Bronchial epithelial cell (primary cell): ENCODE data around the gene TLE3. TPM values are rescaled to one million over a fixed set of nuclear protein-coding genes. Genes with fewer than 3 reads are reported as not detected.

Experiments
- DNase-seq: peaks from one replicate; pipeline ENCODE4 v3.0.0-alpha.2; 2010; ENCODE audit warnings: low read depth
- FAIRE-seq: peaks from 2 replicates; lab custom pipeline; 2011; peaks lifted over from hg19 to GRCh38; lab: Jason Lieb, UNC
- H3K27me3 ChIP-seq: 2 replicates; pipeline ENCODE4 v1.5.1; 2011; ENCODE audit warnings: low read length; ENCODE audit not compliant: control insufficient read depth, insufficient read depth
- H3K36me3 ChIP-seq: 2 replicates; pipeline ENCODE4 v1.5.1; 2011; ENCODE audit warnings: low read length; ENCODE audit not compliant: control insufficient read depth, insufficient read depth
- H3K4me3 ChIP-seq: 2 replicates; pipeline ENCODE4 v1.5.1; 2011; ENCODE audit warnings: mild to moderate bottlenecking, low read depth, low read length, control low read depth
- CTCF ChIP-seq: IDR thresholded peaks from 2 replicates; pipeline ENCODE4 v1.5.1; 2011; ENCODE audit warnings: mild to moderate bottlenecking, moderate library complexity, low read length, control low read depth, inconsistent platforms; ENCODE audit not compliant: insufficient read depth, severe bottlenecking
- total RNA-seq: library from RNA; depleted of rRNA; stranded (reverse); fragments of >200 nt; gene quantifications from 2 replicates; pipeline ENCODE4 v1.2.1, GENCODE V29; 2014

Gene TLE3
- total RNA-seq, 1 donor from 2014 or later, result 19.2 TPM

GRCh38 chr15:70038730-70039392, 58.9 kb downstream of the TLE3 start:
- no peak for FAIRE-seq
- DNase-seq, result no peak
- no peaks in the 10 kb centered on the region for H3K36me3 ChIP-seq
- H3K27me3 ChIP-seq, result peaks cover 7% of the 10 kb centered on the region
- no peak for TF ChIP-seq CTCF
- no peak overlapping the region for H3K4me3 ChIP-seq

- no peaks in the 10 kb centered on the region for H3K36me3 ChIP-seq
- H3K27me3 ChIP-seq, result peaks cover 13% of the 10 kb centered on the region
- TF ChIP-seq CTCF, result no peak
- H3K4me3 ChIP-seq, result no peak overlapping the region
- DNase-seq (no peak), FAIRE-seq (no peak)
These were observed 60.5 kb downstream of the TLE3 start for GRCh38 chr15:70037292-70037640.

GRCh38 chr15:70036585-70037291, 61.0 kb downstream of the TLE3 start:
- Histone ChIP-seq H3K27me3 (peaks cover 15% of the 10 kb centered on the region), H3K36me3 (no peaks in the 10 kb centered on the region), H3K4me3 (no peak overlapping the region)
- no peak for TF ChIP-seq CTCF
- DNase-seq (peak; percentile 28), FAIRE-seq (no peak)

GRCh38 chr15:70035719-70036077, 62.0 kb downstream of the TLE3 start:
- Histone ChIP-seq H3K36me3 (no peaks in the 10 kb centered on the region), H3K27me3 (peaks cover 25% of the 10 kb centered on the region), H3K4me3 (no peak overlapping the region)
- FAIRE-seq (no peak), DNase-seq (no peak)
- TF ChIP-seq CTCF, result no peak

GRCh38 chr15:70035051-70035718, 62.5 kb downstream of the TLE3 start:
- no peak for FAIRE-seq
- no peak for DNase-seq
- no peaks in the 10 kb centered on the region for H3K36me3 ChIP-seq
- H3K4me3 ChIP-seq, result no peak overlapping the region
- TF ChIP-seq CTCF, result no peak
- peaks cover 25% of the 10 kb centered on the region for H3K27me3 ChIP-seq
